GM23248 (cell line): ENCODE data around the gene ZCCHC8. TPM values are rescaled to one million over a fixed set of nuclear protein-coding genes. Genes with fewer than 3 reads are reported as not detected.
"Not testable (repeated sequence)": the region's sequence is repeated elsewhere in the genome, so short reads cannot be mapped to it uniquely, and the experiment has no call there.

Experiments
- DNase-seq: peaks from one replicate; pipeline ENCODE4 v3.0.0-alpha.2; 2015
- H2AFZ ChIP-seq: fragments of 200-600 bp; sonication (generic); 2 replicates; pipeline ENCODE4 v1.6.1; 2016; ENCODE audit warnings: antibody characterized with exemption
- H3F3A ChIP-seq: fragments of 200-600 bp; sonication (generic); 2 replicates; pipeline ENCODE4 v1.6.1; 2016; ENCODE audit warnings: mild to moderate bottlenecking, antibody characterized with exemption, mixed run types; ENCODE audit not compliant: insufficient read depth
- H3K27ac ChIP-seq: fragments of 200-600 bp; sonication (generic); 2 replicates; pipeline ENCODE4 v1.5.1; 2016; ENCODE audit warnings: mild to moderate bottlenecking
- H3K27me3 ChIP-seq: fragments of 200-600 bp; sonication (generic); replicated peaks from 2 replicates; pipeline ENCODE4 v1.6.1; 2016; ENCODE audit warnings: mild to moderate bottlenecking; ENCODE audit not compliant: insufficient read depth
- H3K36me3 ChIP-seq: fragments of 200-600 bp; sonication (generic); 2 replicates; pipeline ENCODE4 v1.6.1; 2016; ENCODE audit warnings: low read depth, mild to moderate bottlenecking
- H3K4me1 ChIP-seq: fragments of 200-600 bp; sonication (generic); 2 replicates; pipeline ENCODE4 v1.6.1; 2016; ENCODE audit warnings: mild to moderate bottlenecking; ENCODE audit not compliant: insufficient read depth
- H3K4me2 ChIP-seq: fragments of 200-600 bp; sonication (generic); one replicate; pipeline ENCODE4 v1.6.1; 2016; ENCODE audit warnings: mild to moderate bottlenecking; ENCODE audit not compliant: unreplicated experiment
- H3K4me3 ChIP-seq: fragments of 200-600 bp; sonication (generic); 2 replicates; pipeline ENCODE4 v1.5.1; 2016; ENCODE audit warnings: mild to moderate bottlenecking
- H3K79me2 ChIP-seq: fragments of 200-600 bp; sonication (generic); 2 replicates; pipeline ENCODE4 v1.6.1; 2016; ENCODE audit warnings: mild to moderate bottlenecking; ENCODE audit not compliant: insufficient read depth
- H3K9ac ChIP-seq: fragments of 200-600 bp; sonication (generic); 2 replicates; pipeline ENCODE4 v1.6.1; 2016; ENCODE audit warnings: mild to moderate bottlenecking
- H3K9me2 ChIP-seq: fragments of 200-600 bp; sonication (generic); 2 replicates; pipeline ENCODE4 v1.6.1; 2016; ENCODE audit warnings: mixed run types, mild to moderate bottlenecking, moderate library complexity; ENCODE audit not compliant: insufficient read depth
- H3K9me3 ChIP-seq: fragments of 200-600 bp; sonication (generic); one replicate; pipeline ENCODE4 v1.6.1; 2017; ENCODE audit warnings: low read depth
- H4K20me1 ChIP-seq: fragments of 200-600 bp; sonication (generic); 2 replicates; pipeline ENCODE4 v1.6.0; 2016; ENCODE audit not compliant: insufficient read depth
- EZH2 ChIP-seq: fragments of 200-600 bp; sonication (generic); IDR thresholded peaks from 2 replicates; pipeline ENCODE4 v1.6.1; 2018; ENCODE audit warnings: antibody characterized with exemption, mild to moderate bottlenecking; ENCODE audit not compliant: insufficient read depth, poor library complexity, severe bottlenecking
- EZH2phosphoT487 ChIP-seq: fragments of 200-600 bp; sonication (generic); IDR thresholded peaks from 2 replicates; pipeline ENCODE4 v1.6.1; 2018; ENCODE audit warnings: antibody characterized with exemption, moderate library complexity, mild to moderate bottlenecking, low read depth; ENCODE audit not compliant: insufficient read depth
- WGBS, 2 experiments: methylation state at CpG; one replicate each; pipeline ENCODE4 v1.1.6; 2015 to 2017; ENCODE audit warnings: low lambda C conversion rate in 2 of 2, low coverage in 1 of 2; ENCODE audit errors: missing lambda C conversion rate in 2 of 2; 5-methylcytosine and 5-hydroxymethylcytosine counted together
- in situ Hi-C: fragments of 300-500 bp; cut with MboI; formaldehyde crosslinking; loops from 2 replicates; pipeline ENCODE4 v1.15.0; 2020
- polyA plus RNA-seq: library from polyadenylated mRNA; unstranded; fragments of >200 nt; fragmentation: Nextera tagmentation; extraction: Ambion mirVana; gene quantifications from 2 replicates; pipeline ENCODE4 v1.2.1, GENCODE V29; 2016
- total RNA-seq: library from RNA; depleted of rRNA; stranded (reverse); fragments of >200 nt; shearing (Covaris generic); gene quantifications from 2 replicates; pipeline ENCODE4 v1.2.3, GENCODE V29; 2014

Gene ZCCHC8
- total and polyA plus RNA-seq, 2 experiments from 2014 or later = 13.2 to 13.6 TPM

DNA sequence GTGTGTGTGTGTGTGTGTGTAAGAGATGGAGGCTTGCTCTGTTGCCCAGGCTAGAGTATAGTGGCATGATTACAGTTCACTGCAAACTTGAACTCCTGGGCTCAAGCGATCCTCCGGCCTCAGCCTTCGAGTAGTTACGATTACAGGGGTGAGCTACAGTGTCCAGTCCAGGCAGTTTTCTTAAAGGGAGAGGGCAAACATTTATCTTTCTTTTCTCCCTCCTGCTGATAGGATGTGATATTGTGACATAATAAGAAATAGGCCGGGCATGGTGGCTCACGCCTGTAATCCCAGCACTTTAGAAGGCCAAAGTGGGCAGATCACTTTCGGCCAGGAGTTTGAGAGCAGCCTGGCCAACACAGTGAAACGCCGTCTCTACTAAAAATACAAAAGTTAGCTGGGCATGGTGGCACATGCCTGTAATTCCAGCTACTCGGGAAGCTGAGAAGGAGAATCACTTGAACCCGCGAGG is 46.4 kb downstream of the ZCCHC8 start:
- Histone ChIP-seq H2AFZ (no peak overlapping the region), H3F3A (0 out of 2 replicates have a peak, but pooled peaks cover under 1% of the 10 kb centered on the region), H3K27ac (no peak overlapping the region), H3K9me3 (no peaks in the 10 kb centered on the region), H3K27me3 (no peaks in the 10 kb centered on the region), H3K9me2 (no peaks in the 10 kb centered on the region), H3K4me3 (no peak overlapping the region), H3K4me2 (no peak overlapping the region), H4K20me1 (no peaks in the 10 kb centered on the region), H3K9ac (no peak overlapping the region), H3K4me1 (no peaks in the 10 kb centered on the region), H3K36me3 (no peaks in the 10 kb centered on the region), H3K79me2 (no peaks in the 10 kb centered on the region)
- in situ Hi-C loops = no loop called here
- WGBS, 2 experiments = 95% methylated on average over 11 to 12 of the region's 12 CpGs
- no peak for TF ChIP-seq EZH2phosphoT487
- TF ChIP-seq EZH2 = no peak
- DNase-seq = no peak

DNA sequence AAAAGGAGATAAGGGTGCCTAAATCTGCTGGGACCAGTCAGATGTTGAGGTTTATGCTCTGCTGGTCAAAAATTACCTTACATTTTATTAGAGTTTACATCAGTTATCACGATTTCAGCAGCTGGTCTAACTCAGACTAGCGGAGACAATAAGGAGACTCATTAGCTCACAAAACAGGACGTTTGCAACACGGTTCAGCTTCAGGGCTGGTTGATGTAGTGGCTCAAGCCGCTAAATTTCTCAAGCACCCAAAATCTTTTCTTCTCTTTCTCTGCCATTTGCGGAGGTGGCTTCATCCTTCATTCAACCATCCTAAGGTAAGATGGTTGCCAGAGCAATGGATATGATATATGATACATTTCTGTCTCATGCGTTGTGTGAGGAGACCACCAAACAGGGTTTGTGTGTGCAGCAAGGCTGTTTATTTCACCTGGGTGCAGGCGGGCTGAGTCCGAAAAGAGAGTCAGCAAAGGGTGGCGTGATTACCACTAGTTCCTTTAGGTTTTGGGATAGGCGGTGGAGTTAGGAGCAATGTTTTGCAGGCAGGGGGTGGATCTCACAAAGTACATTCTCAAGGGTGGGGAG is 47.9 kb downstream of the ZCCHC8 start:
- Histone ChIP-seq H3K27ac (no peak overlapping the region), H3K27me3 (no peaks in the 10 kb centered on the region), H4K20me1 (no peaks in the 10 kb centered on the region), H2AFZ (no peak overlapping the region), H3K9ac (no peak overlapping the region), H3K79me2 (no peaks in the 10 kb centered on the region), H3F3A (0 out of 2 replicates have a peak, but pooled peaks cover 5% of the 10 kb centered on the region), H3K36me3 (no peaks in the 10 kb centered on the region), H3K4me1 (no peaks in the 10 kb centered on the region), H3K9me2 (no peaks in the 10 kb centered on the region), H3K4me3 (no peak overlapping the region), H3K4me2 (no peak overlapping the region), H3K9me3 (no peaks in the 10 kb centered on the region)
- in situ Hi-C loops = no loop called here
- no peak for DNase-seq
- WGBS, 2 experiments = 85 to 91% methylated on average over 11 of the region's 11 CpGs
- no peak for TF ChIP-seq EZH2
- TF ChIP-seq EZH2phosphoT487 = no peak

DNA sequence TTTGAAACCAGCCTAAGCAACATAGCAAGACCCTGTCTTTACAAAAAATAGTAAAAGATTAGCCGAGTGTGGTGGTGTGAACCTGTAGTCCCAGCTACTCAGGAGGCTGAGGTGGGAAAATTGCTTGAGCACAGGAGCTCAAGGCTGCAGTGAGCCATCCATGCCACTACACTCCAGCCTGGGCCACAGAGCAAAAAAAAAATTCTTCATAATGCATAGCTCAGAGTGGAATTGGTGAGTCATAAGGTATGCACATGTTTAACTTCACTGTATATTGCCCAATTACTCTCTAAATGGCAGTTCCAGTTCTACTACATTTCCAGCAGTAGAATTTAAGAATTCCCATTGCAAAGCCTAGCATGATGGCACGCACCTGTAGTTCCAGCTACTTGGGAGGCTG is 51.4 kb downstream of the ZCCHC8 start:
- DNase-seq = peak; percentile 91
- in situ Hi-C loops = no loop called here
- Histone ChIP-seq H3K4me1 (peaks cover 3% of the 10 kb centered on the region; the same call in 1 of the 2 replicates), H3K27me3 (no peaks in the 10 kb centered on the region), H4K20me1 (no peaks in the 10 kb centered on the region), H3K9ac (no peak overlapping the region), H3K9me2 (no peaks in the 10 kb centered on the region), H3K79me2 (no peaks in the 10 kb centered on the region), H3K4me2 (no peak overlapping the region), H3F3A (peaks cover 13% of the 10 kb centered on the region; the same call in 1 of the 2 replicates), H3K27ac (no peak overlapping the region; the same call in 1 of the 2 replicates), H3K36me3 (no peaks in the 10 kb centered on the region), H3K9me3 (no peaks in the 10 kb centered on the region), H2AFZ (no peak overlapping the region), H3K4me3 (no peak overlapping the region)
- WGBS, 2 experiments = 91 to 92% methylated on average over 2 of the region's 2 CpGs
- TF ChIP-seq EZH2 (no peak), EZH2phosphoT487 (no peak)

DNA sequence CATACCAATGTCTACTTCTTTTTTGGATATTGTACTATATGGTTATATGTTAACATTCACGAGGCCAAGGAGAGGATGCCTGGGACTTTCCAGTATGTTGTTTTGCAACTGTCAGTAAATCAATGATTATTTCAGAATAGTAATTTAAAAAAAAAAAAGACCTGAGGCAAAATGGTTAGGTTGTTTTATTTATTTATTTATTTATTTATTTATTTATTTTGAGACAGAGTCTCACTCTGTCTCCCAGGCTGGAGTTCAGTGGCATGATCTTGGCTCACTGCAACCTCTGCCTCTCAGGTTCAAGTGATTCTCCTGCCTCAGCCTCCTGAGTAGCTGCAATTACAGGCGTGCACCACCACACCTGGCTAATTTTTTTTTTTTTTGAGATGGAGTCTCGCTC is 52.9 kb downstream of the ZCCHC8 start:
- H4K20me1 ChIP-seq, H3K79me2 ChIP-seq, H3K9me2 ChIP-seq, H3K27me3 ChIP-seq, DNase-seq, H3K9ac ChIP-seq, H2AFZ ChIP-seq, H3K36me3 ChIP-seq, H3K4me2 ChIP-seq, H3K9me3 ChIP-seq, in situ Hi-C loops, H3K4me1 ChIP-seq, H3K27ac ChIP-seq, H3K4me3 ChIP-seq: not testable (repeated sequence)
- 84 to 90% methylated on average over 3 of the region's 3 CpGs for WGBS, 2 experiments
- H3F3A ChIP-seq = peaks cover 13% of the 10 kb centered on the region; the same call in 1 of the 2 replicates

DNA sequence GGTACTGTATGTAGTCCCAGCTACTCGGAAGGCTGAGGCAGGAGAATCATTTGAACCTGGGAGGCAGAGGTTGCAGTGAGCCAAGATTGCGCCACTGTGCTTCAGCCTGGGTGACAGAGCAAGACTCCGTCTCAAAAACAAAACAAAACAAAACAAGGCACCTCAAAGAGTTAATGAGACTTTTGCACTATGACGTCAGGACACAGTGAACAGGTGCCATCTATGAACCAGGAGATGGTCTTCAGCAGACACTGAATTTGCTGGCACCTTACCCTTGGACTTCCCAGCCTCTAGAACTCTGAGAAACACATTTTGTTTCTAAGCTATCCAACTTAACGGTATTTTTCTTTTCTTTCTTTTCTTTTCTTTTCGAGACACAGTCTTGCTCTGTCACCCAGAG is 54.3 kb downstream of the ZCCHC8 start:
- H4K20me1 ChIP-seq, H3K4me1 ChIP-seq, H3K4me3 ChIP-seq, H3K9ac ChIP-seq, H3K9me2 ChIP-seq, H3K9me3 ChIP-seq, in situ Hi-C loops, H3K4me2 ChIP-seq, DNase-seq, H2AFZ ChIP-seq, H3K79me2 ChIP-seq, H3K36me3 ChIP-seq, H3K27me3 ChIP-seq: not testable (repeated sequence)
- 66 to 68% methylated on average over 6 of the region's 6 CpGs for WGBS, 2 experiments
- Histone ChIP-seq H3F3A (peaks cover 13% of the 10 kb centered on the region; the same call in 1 of the 2 replicates), H3K27ac (peak overlapping the region; percentile 7)

DNA sequence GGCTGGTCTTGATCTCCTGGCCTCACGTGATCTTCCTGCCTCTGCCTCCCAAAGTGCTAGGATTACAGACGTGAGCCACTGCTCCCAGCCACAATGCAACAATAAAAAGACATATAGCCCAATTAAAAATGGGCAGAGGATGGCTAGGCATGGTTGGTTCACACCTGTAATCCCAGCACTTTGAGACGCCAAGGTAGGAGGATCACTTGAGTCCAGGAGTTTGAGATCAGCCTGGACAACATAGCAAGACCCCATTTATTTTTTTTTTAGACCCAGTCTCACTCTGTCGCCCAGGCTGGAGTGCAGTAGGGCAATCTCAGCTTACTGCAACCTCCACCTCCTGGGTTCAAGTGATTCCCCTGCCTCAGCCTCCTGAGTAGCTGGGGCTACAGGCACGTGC is 56.7 kb downstream of the ZCCHC8 start:
- H3K4me1 ChIP-seq, H3K79me2 ChIP-seq, H3K9me2 ChIP-seq, H3K27ac ChIP-seq, H3K4me3 ChIP-seq, in situ Hi-C loops, H3K9me3 ChIP-seq, H2AFZ ChIP-seq, H4K20me1 ChIP-seq, DNase-seq, H3K4me2 ChIP-seq, H3K9ac ChIP-seq, H3K27me3 ChIP-seq, H3F3A ChIP-seq, H3K36me3 ChIP-seq: not testable (repeated sequence)
- WGBS, 2 experiments = 75 to 85% methylated on average over 5 of the region's 5 CpGs

DNA sequence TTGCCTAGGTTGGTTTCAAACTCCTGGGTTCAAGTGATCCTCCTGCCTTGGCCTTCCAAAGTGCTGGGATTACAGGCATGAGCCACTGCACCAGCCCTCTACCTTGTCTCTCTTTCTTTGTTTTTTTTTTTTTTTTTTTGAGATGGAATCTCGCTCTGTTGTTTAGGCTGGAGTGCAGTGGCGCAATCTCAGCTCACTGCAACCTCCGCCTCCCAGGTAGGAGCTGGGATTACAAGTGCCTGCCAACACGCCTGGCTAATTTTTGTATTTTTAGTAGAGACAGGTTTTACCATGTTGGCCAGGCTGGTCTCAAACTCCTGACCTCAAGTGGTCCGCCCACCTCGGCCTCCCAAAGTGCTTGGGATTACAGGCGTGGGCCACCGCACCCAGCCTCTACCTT is 61.9 kb downstream of the ZCCHC8 start:
- H3K27ac ChIP-seq, H4K20me1 ChIP-seq, H3K9me2 ChIP-seq, H3K4me2 ChIP-seq, H2AFZ ChIP-seq, H3K9me3 ChIP-seq, DNase-seq, H3K9ac ChIP-seq, H3K79me2 ChIP-seq, H3K36me3 ChIP-seq, H3K4me3 ChIP-seq, H3F3A ChIP-seq, in situ Hi-C loops, H3K27me3 ChIP-seq, H3K4me1 ChIP-seq: not testable (repeated sequence)
- WGBS, 2 experiments = 97 to 99% methylated on average over 7 to 8 of the region's 8 CpGs
